ENCODE measurements around the gene NDUFAF3.

DNA sequence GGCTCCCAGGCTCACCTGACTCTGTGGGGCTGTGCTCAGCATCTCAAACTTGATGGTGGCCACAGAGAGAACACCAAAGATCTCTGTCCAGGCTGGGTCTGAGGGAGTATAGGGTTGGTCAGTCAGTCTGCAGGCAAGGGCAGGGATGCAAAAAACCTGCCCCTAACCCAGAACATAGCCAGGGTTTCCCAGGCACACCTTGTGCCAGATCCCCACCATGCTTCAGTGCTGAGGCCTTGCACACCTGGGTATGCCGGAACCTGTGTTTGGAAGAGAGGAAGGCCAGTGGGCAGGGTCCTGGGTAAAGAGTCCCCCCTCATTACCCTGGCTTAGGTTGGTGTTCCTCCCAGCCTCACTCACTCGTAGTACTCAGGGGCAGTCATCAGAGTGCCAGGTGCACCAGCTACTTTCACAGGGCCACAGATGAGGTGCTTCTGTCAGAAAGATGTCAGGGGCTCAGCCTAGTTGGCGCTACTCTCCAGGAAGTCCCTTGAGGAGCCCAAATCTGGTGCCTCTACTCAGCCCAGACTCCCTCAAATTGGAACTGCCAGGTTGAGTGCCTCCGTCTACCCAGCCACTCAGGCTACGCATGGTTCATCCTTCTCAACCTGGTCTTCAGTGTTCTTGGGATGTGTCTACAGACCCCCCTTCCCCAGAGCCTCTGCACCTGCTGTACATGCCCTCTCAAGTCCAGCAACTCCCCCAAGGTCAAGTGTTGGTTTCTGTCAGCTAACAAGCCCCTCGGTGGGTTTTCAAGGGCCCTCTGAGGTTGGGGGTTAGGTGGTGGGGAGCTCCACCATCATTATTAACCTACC is 5.3 kb upstream of the NDUFAF3 start:
- TF ChIP-seq EZH2phosphoT487 (IDR thresholded peaks at IDR 0.05; ENCODE audit: borderline replicate concordance), result no peak
- TF ChIP-seq, protein P1, sequence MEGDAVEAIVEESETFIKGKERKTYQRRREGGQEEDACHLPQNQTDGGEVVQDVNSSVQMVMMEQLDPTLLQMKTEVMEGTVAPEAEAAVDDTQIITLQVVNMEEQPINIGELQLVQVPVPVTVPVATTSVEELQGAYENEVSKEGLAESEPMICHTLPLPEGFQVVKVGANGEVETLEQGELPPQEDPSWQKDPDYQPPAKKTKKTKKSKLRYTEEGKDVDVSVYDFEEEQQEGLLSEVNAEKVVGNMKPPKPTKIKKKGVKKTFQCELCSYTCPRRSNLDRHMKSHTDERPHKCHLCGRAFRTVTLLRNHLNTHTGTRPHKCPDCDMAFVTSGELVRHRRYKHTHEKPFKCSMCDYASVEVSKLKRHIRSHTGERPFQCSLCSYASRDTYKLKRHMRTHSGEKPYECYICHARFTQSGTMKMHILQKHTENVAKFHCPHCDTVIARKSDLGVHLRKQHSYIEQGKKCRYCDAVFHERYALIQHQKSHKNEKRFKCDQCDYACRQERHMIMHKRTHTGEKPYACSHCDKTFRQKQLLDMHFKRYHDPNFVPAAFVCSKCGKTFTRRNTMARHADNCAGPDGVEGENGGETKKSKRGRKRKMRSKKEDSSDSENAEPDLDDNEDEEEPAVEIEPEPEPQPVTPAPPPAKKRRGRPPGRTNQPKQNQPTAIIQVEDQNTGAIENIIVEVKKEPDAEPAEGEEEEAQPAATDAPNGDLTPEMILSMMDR (IDR thresholded peaks at IDR 0.05 in 2 of 3, conservative IDR thresholded peaks at IDR 0.05 in 1 of 3; ENCODE audit: borderline replicate concordance in 1 of 3, insufficient read depth in 1 of 3, low read depth in 2 of 3, low read length in 2 of 3), result no peak
- TF ChIP-seq YY1 (IDR thresholded peaks at IDR 0.05; ENCODE audit: extremely low read depth, insufficient replicate concordance, low read depth, low read length), result no peak

All from HCT116 (cell line).